BLaER1 treated with 17β-estradiol and CSF1 and Interleukin-3, amounts not matched to agents 10 nM and 100 nM (cell line): ENCODE measurements around the gene BTK.
"Not testable (repeated sequence)": the region's sequence is repeated elsewhere in the genome, so short reads cannot be mapped to it uniquely, and the experiment has no call there.

Source experiments
- H3K27ac ChIP-seq, 11 experiments: shearing (Covaris generic); formaldehyde crosslinking; 2 replicates each; pipeline ENCODE4 v1.8.1; 2022
- H3K27me3 ChIP-seq, 11 experiments: shearing (Covaris generic); formaldehyde crosslinking; 2 replicates each; pipeline ENCODE4 v1.8.1; 2022
- H3K36me3 ChIP-seq, 11 experiments: shearing (Covaris generic); formaldehyde crosslinking; 2 replicates each; pipeline ENCODE4 v1.8.1; 2022
- H3K4me1 ChIP-seq, 10 experiments: shearing (Covaris generic); formaldehyde crosslinking; 2 replicates each; pipeline ENCODE4 v1.8.1; 2022
- H3K4me2 ChIP-seq, 11 experiments: shearing (Covaris generic); formaldehyde crosslinking; 2 replicates each; pipeline ENCODE4 v1.8.1; 2022
- H3K4me3 ChIP-seq, 10 experiments: shearing (Covaris generic); formaldehyde crosslinking; 2 replicates each; pipeline ENCODE4 v1.8.1; 2022
- H3K9ac ChIP-seq, 11 experiments: shearing (Covaris generic); formaldehyde crosslinking; 2 replicates each; pipeline ENCODE4 v1.8.1; 2022
- H3K9me3 ChIP-seq, 11 experiments: shearing (Covaris generic); formaldehyde crosslinking; replicated peaks in 1 of 11; 2 replicates each; pipeline ENCODE4 v1.8.1; 2022
- H4K20me1 ChIP-seq, 11 experiments: shearing (Covaris generic); formaldehyde crosslinking; 2 replicates each; pipeline ENCODE4 v1.8.1; 2022
- Cebpa-rat ChIP-seq, 11 experiments: shearing (Covaris generic); IDR thresholded peaks; 2 replicates each; pipeline ENCODE4 v1.8.1; 2022

Gene BTK

GRCh38 chrX:101349193-101349562 is 36.8 kb downstream of the BTK start:
- peak overlapping the region; percentile 57 to 78 (median 74) for H3K4me3 ChIP-seq
- peaks cover 45 to 82% (median 66%) of the 10 kb centered on the region in 11 experiments for H3K36me3 ChIP-seq
- peaks cover 0 to 41% (median 14%) of the 10 kb centered on the region in 11 experiments; a peak in 12 of 22 replicates for H4K20me1 ChIP-seq
- peak overlapping the region; percentile 45 to 86 (median 65) for H3K4me2 ChIP-seq
- no peaks in the 10 kb centered on the region for H3K27me3 ChIP-seq
- peak overlapping the region in 9 of 11 experiments; percentile 76 to 86 (median 81); a peak in 18 of 22 replicates for H3K27ac ChIP-seq
- H3K9me3 ChIP-seq, result peaks cover 0 to 6% (median 0%) of the 10 kb centered on the region in 11 experiments; a peak in 3 of 22 replicates
- peak overlapping the region; percentile 76 to 86 (median 81); a peak in 19 of 22 replicates for H3K9ac ChIP-seq
- H3K4me1 ChIP-seq, result peaks cover 9 to 36% (median 22%) of the 10 kb centered on the region in 10 experiments; a peak in 19 of 20 replicates
- TF ChIP-seq Cebpa-rat (IDR thresholded peaks at IDR 0.05), result no peak

- no peak for TF ChIP-seq Cebpa-rat (IDR thresholded peaks at IDR 0.05)
- peaks cover 41 to 82% (median 68%) of the 10 kb centered on the region in 11 experiments for H3K36me3 ChIP-seq
- peaks cover 0 to 46% (median 14%) of the 10 kb centered on the region in 11 experiments; a peak in 12 of 22 replicates for H4K20me1 ChIP-seq
- peak within 1 kb of the TSS; percentile 68 to 86 (median 81); a peak in 21 of 22 replicates for H3K27ac ChIP-seq
- peaks cover 0 to 6% (median 0%) of the 10 kb centered on the region in 11 experiments; a peak in 3 of 22 replicates for H3K9me3 ChIP-seq
- peak within 1 kb of the TSS; percentile 64 to 86 (median 73) for H3K4me2 ChIP-seq
- H3K4me3 ChIP-seq, result peak within 1 kb of the TSS; percentile 57 to 78 (median 74)
- H3K4me1 ChIP-seq, result peaks cover 6 to 31% (median 17%) of the 10 kb centered on the region in 10 experiments; a peak in 19 of 20 replicates
- H3K27me3 ChIP-seq, result no peaks in the 10 kb centered on the region
- peak within 1 kb of the TSS; percentile 76 to 86 (median 81) for H3K9ac ChIP-seq
These were observed 37.4 kb downstream of the BTK start, which contains the start of gene TIMM8A for GRCh38 chrX:101348452-101349192. TSS of gene TIMM8A (minus strand) at chrX:101348742. CDS start at chrX:101348664, 78 bp downstream.

GRCh38 chrX:101347859-101348451 is 38.0 kb downstream of the BTK start:
- peak overlapping the region; percentile 64 to 86 (median 73) for H3K4me2 ChIP-seq
- no peaks in the 10 kb centered on the region for H3K27me3 ChIP-seq
- H4K20me1 ChIP-seq, result peaks cover 0 to 53% (median 14%) of the 10 kb centered on the region in 11 experiments; a peak in 12 of 22 replicates
- H3K4me1 ChIP-seq, result peaks cover 4 to 24% (median 13%) of the 10 kb centered on the region in 10 experiments; a peak in 16 of 20 replicates
- H3K27ac ChIP-seq, result peak overlapping the region in 10 of 11 experiments; percentile 14 to 86 (median 81); a peak in 20 of 22 replicates
- H3K9ac ChIP-seq, result peak overlapping the region; percentile 76 to 86 (median 81)
- H3K36me3 ChIP-seq, result peaks cover 34 to 82% (median 65%) of the 10 kb centered on the region in 11 experiments
- H3K9me3 ChIP-seq, result peaks cover 0 to 6% (median 0%) of the 10 kb centered on the region in 11 experiments; a peak in 3 of 22 replicates
- TF ChIP-seq Cebpa-rat (IDR thresholded peaks at IDR 0.05), result peak in 2 of 11 experiments; percentile 17 to 57; a peak in 1 of 22 replicates
- H3K4me3 ChIP-seq, result peak overlapping the region; percentile 57 to 78 (median 74)

GRCh38 chrX:101337776-101338271 is 48.2 kb downstream of the BTK start:
- H3K9ac ChIP-seq, result no peak overlapping the region
- peaks cover 0 to 4% (median 0%) of the 10 kb centered on the region in 11 experiments; a peak in 1 of 22 replicates for H3K36me3 ChIP-seq
- H4K20me1 ChIP-seq, result peaks cover 0 to 12% (median 0%) of the 10 kb centered on the region in 11 experiments; a peak in 2 of 22 replicates

GRCh38 chrX:101334310-101334709 is 51.7 kb downstream of the BTK start:
- H3K9ac ChIP-seq, H3K4me3 ChIP-seq, H3K4me2 ChIP-seq, H3K4me1 ChIP-seq, H4K20me1 ChIP-seq, H3K36me3 ChIP-seq, H3K27ac ChIP-seq, H3K27me3 ChIP-seq: not testable (repeated sequence)
- H3K9me3 ChIP-seq, result peaks cover 0 to 12% (median 7%) of the 10 kb centered on the region in 11 experiments; a peak in 8 of 22 replicates

More at GRCh38 chrX:101337776-101338271, 48.2 kb downstream of the BTK start:
- H3K4me1 ChIP-seq, result peaks cover 0 to 5% (median 0%) of the 10 kb centered on the region in 10 experiments; a peak in 1 of 20 replicates
- no peak overlapping the region for H3K4me3 ChIP-seq
- TF ChIP-seq Cebpa-rat (IDR thresholded peaks at IDR 0.05), result no peak
- H3K9me3 ChIP-seq, result peaks cover 0 to 8% (median 7%) of the 10 kb centered on the region in 11 experiments; a peak in 8 of 22 replicates
- H3K4me2 ChIP-seq, result no peak overlapping the region
- no peaks in the 10 kb centered on the region for H3K27me3 ChIP-seq
- H3K27ac ChIP-seq, result no peak overlapping the region

- not testable (repeated sequence) for H3K4me1 ChIP-seq, H3K9ac ChIP-seq, H4K20me1 ChIP-seq, H3K27ac ChIP-seq, H3K9me3 ChIP-seq, H3K36me3 ChIP-seq, H3K4me3 ChIP-seq, H3K27me3 ChIP-seq
- peak overlapping the region in 6 of 11 experiments; percentile 4 to 42 (median 28); a peak in 9 of 22 replicates for H3K4me2 ChIP-seq
These were observed 59.4 kb downstream of the BTK start for GRCh38 chrX:101326600-101326999.

GRCh38 chrX:101303790-101304189 is 82.2 kb downstream of the BTK start:
- Histone ChIP-seq H3K4me1 (no peaks in the 10 kb centered on the region), H3K27ac (no peak overlapping the region), H3K27me3 (no peaks in the 10 kb centered on the region), H3K9ac (no peak overlapping the region), H3K36me3 (no peaks in the 10 kb centered on the region), H3K4me2 (no peak overlapping the region), H3K9me3 (peaks cover 0 to 11% (median 5%) of the 10 kb centered on the region in 11 experiments; a peak in 4 of 22 replicates), H3K4me3 (no peak overlapping the region), H4K20me1 (no peaks in the 10 kb centered on the region)
- TF ChIP-seq Cebpa-rat (IDR thresholded peaks at IDR 0.05), result no peak
